K562 (cell line): ENCODE results near the gene S100A2. TPM values are rescaled to one million over a fixed set of nuclear protein-coding genes. Genes with fewer than 3 reads are reported as not detected.

Experiments used
- ATF2 ChIP-seq: sonication (generic); formaldehyde crosslinking; IDR thresholded peaks from 2 replicates; pipeline ENCODE4 v1.8.1; 2022; ENCODE audit warnings: missing genetic modification reagents
- DACH1 ChIP-seq: fragments of 450-650 bp; IDR thresholded peaks from 2 replicates; pipeline ENCODE4 v1.6.1; 2018; ENCODE audit not compliant: partially characterized antibody
- ELF4 ChIP-seq: fragments of 450-650 bp; formaldehyde crosslinking; IDR thresholded peaks from 2 replicates; pipeline ENCODE4 v1.4.0; 2022; ENCODE audit warnings: missing genetic modification characterization
- FOXK1 ChIP-seq: sonication (generic); formaldehyde crosslinking; IDR thresholded peaks from 2 replicates; pipeline ENCODE4 v1.8.0; 2022; ENCODE audit warnings: missing genetic modification reagents, mild to moderate bottlenecking, borderline replicate concordance
- HLTF ChIP-seq: fragments of 450-650 bp; IDR thresholded peaks from 2 replicates; pipeline ENCODE4 v1.6.1; 2016
- HOMEZ ChIP-seq: fragments of 250-450 bp; sonication (Bioruptor Pico); IDR thresholded peaks from 2 replicates; pipeline ENCODE4 v1.4.0; 2020; ENCODE audit warnings: mild to moderate bottlenecking, moderate library complexity
- KLF10 ChIP-seq: fragments of 250-450 bp; sonication (Bioruptor Pico); IDR thresholded peaks from 2 replicates; pipeline ENCODE4 v1.6.1; 2021; ENCODE audit warnings: matching md5 sums
- NCOA4 ChIP-seq: fragments of 450-650 bp; IDR thresholded peaks from 2 replicates; pipeline ENCODE4 v1.6.1; 2018; ENCODE audit warnings: mild to moderate bottlenecking; ENCODE audit not compliant: partially characterized antibody
- PRMT5 ChIP-seq: sonication (generic); formaldehyde crosslinking; IDR thresholded peaks from 2 replicates; pipeline ENCODE4 v1.5.0; 2020; ENCODE audit warnings: missing genetic modification reagents
- RBM34 ChIP-seq: fragments of 200-400 bp; formaldehyde crosslinking; IDR thresholded peaks from 2 replicates; pipeline ENCODE4 v1.6.1; 2018; ENCODE audit warnings: low read length, borderline replicate concordance; ENCODE audit not compliant: insufficient read depth
- SP1 ChIP-seq: sonication (generic); formaldehyde crosslinking; IDR thresholded peaks from 2 replicates; pipeline ENCODE4 v1.8.1; 2022; ENCODE audit warnings: mild to moderate bottlenecking, missing genetic modification reagents
- TEAD2 ChIP-seq: fragments of 450-650 bp; IDR thresholded peaks from 2 replicates; pipeline ENCODE4 v1.6.1; 2016; ENCODE audit warnings: missing genetic modification characterization, control low read depth, missing compliant biosample characterization
- ZBTB1 ChIP-seq: sonication (generic); formaldehyde crosslinking; IDR thresholded peaks from 2 replicates; pipeline ENCODE4 v1.8.1; 2023; ENCODE audit warnings: missing genetic modification reagents, low read depth, mild to moderate bottlenecking, borderline replicate concordance
- ZKSCAN8 ChIP-seq: fragments of 200-800 bp; sonication (Bioruptor generic); IDR thresholded peaks from 2 replicates; pipeline ENCODE4 v1.6.1; 2016; ENCODE audit warnings: missing genetic modification characterization, missing compliant biosample characterization
- ZNF124 ChIP-seq: sonication (generic); formaldehyde crosslinking; IDR thresholded peaks from 2 replicates; pipeline ENCODE4 v1.8.1; 2022; ENCODE audit warnings: missing genetic modification reagents
- ZNF146 ChIP-seq: IDR thresholded peaks from one replicate; pipeline ENCODE4 v1.6.1; 2018; ENCODE audit warnings: missing compliant biosample characterization; ENCODE audit not compliant: unreplicated experiment
- ZNF184 ChIP-seq: sonication (generic); formaldehyde crosslinking; IDR thresholded peaks from 2 replicates; pipeline ENCODE4 v1.5.0; 2020; ENCODE audit warnings: missing genetic modification reagents
- ZNF668 ChIP-seq: fragments of 250-450 bp; sonication (Bioruptor Pico); IDR thresholded peaks from 2 replicates; pipeline ENCODE4 v1.8.0; 2022; ENCODE audit warnings: mild to moderate bottlenecking, inconsistent platforms
- ZNF696 ChIP-seq: fragments of 250-450 bp; sonication (Bioruptor Pico); conservative IDR thresholded peaks from 2 replicates; pipeline ENCODE4 v1.4.0; 2020; ENCODE audit warnings: mild to moderate bottlenecking, moderate library complexity
- polyA plus RNA-seq, 8 experiments: library from polyadenylated mRNA; depleted of rRNA in 4 of 8; stranded (reverse) in 5 of 8; unstranded in 3 of 8; fragments of >200 nt; fragmentation: Nextera tagmentation in 2 of 8; fragmentation: Illumina TruSeq in 1 of 8; extraction: Ambion mirVana in 2 of 8; extraction: Trizol in 1 of 8; gene quantifications; 2 replicates each; pipeline versions ENCODE4 v1.2.1 to v1.2.3, GENCODE V29; 2011 to 2014; ENCODE audit warnings: inconsistent platforms in 1 of 8, missing spikeins in 1 of 8
- total RNA-seq, 7 experiments: library from RNA; depleted of rRNA in 6 of 7; stranded (reverse); fragments of >200 nt in 6 of 7; fragmentation: Illumina TruSeq in 2 of 7; extraction: Trizol in 2 of 7; gene quantifications; 2 replicates each; pipeline versions ENCODE4 v1.2.1 to v1.2.3, GENCODE V29; 2011 to 2021; ENCODE audit warnings: low replicate concordance in 1 of 7

Gene S100A2
- total and polyA plus RNA-seq, 9 of the 15 experiments (the other 6 are each of a cell fraction or from before 2014, with no cell fraction given), result 0.28 to 0.65 (median 0.44) TPM; not detected in 4

- no peak for TF ChIP-seq ZNF696
- no peak for TF ChIP-seq PRMT5
- no peak for TF ChIP-seq ZBTB1 (CRISPR knock-in tag)
- TF ChIP-seq NCOA4, result no peak
- TF ChIP-seq DACH1, result peak; percentile 95
- peak; percentile 77; the same call in 1 of the 2 replicates for TF ChIP-seq ZNF668
- no peak for TF ChIP-seq ZNF124 (CRISPR knock-in tag)
- TF ChIP-seq ATF2 (CRISPR knock-in tag), result no peak
- TF ChIP-seq TEAD2 (tag), result no peak
- TF ChIP-seq KLF10 (CRISPR knock-in tag), result no peak
- TF ChIP-seq SP1 (CRISPR knock-in tag), result peak; percentile 37; the same call in 1 of the 2 replicates
- TF ChIP-seq FOXK1, result no peak
- TF ChIP-seq HOMEZ (CRISPR knock-in tag), result no peak
- TF ChIP-seq ELF4, result 0 out of 2 replicates have a peak, but pooled peaks have one; percentile 63
- TF ChIP-seq ZNF146, result no peak
- TF ChIP-seq ZKSCAN8 (CRISPR knock-in tag), result peak; percentile 74; the same call in 1 of the 2 replicates
- TF ChIP-seq HLTF, result 0 out of 2 replicates have a peak, but pooled peaks have one; percentile 53
- no peak for TF ChIP-seq ZNF184 (CRISPR knock-in tag)
- TF ChIP-seq RBM34, result no peak
Observed at GRCh38 chr1:153566414-153567371, 1.0 kb upstream of the S100A2 start (continued).
